HUES6 (cell line): ENCODE measurements around the gene MID1IP1.
A peak's percentile ranks its signal among the peaks of the same experiment; 100 is the strongest.

Experiments used
- H3K27ac ChIP-seq: 2 replicates; pipeline ENCODE4 v1.7.0; 2013; ENCODE audit warnings: low read depth, mild to moderate bottlenecking, low read length, inconsistent platforms
- H3K27me3 ChIP-seq: 2 replicates; pipeline ENCODE4 v1.6.1; 2013; ENCODE audit warnings: low read length; ENCODE audit not compliant: control insufficient read depth, insufficient read depth
- H3K36me3 ChIP-seq: 2 replicates; pipeline ENCODE4 v1.6.1; 2013; ENCODE audit warnings: low read length; ENCODE audit not compliant: control insufficient read depth, insufficient read depth
- H3K4me1 ChIP-seq: 2 replicates; pipeline ENCODE4 v1.6.1; 2013; ENCODE audit warnings: low read length; ENCODE audit not compliant: control insufficient read depth, insufficient read depth
- H3K4me3 ChIP-seq: 2 replicates; pipeline ENCODE4 v1.5.1; 2013; ENCODE audit warnings: low read depth, low read length
- H3K9ac ChIP-seq: one replicate; pipeline ENCODE4 v1.6.1; 2013; ENCODE audit warnings: mild to moderate bottlenecking, low read length
- H3K9me3 ChIP-seq: 2 replicates; pipeline ENCODE4 v1.6.1; 2013; ENCODE audit warnings: low read depth, low read length; ENCODE audit not compliant: control insufficient read depth, insufficient read depth

The MID1IP1 gene

GRCh38 chrX:38800981-38801845 lies at the start of gene MID1IP1:
TSS of gene MID1IP1 (plus strand) at chrX:38801459. CDS start at chrX:38804947, 3,488 bp downstream.
- Histone ChIP-seq H3K4me3 (peak within 1 kb of the TSS; percentile 76), H3K27ac (peak within 1 kb of the TSS; percentile 91), H3K9ac (peak within 1 kb of the TSS; percentile 95)

GRCh38 chrX:38754102-38754790 lies 47.0 kb upstream of the MID1IP1 start:
- Histone ChIP-seq H3K4me3 (no peak overlapping the region), H3K27ac (no peak overlapping the region), H3K9me3 (no peaks in the 10 kb centered on the region)

More at GRCh38 chrX:38800981-38801845, at the start of gene MID1IP1:
- Histone ChIP-seq H3K27me3 (no peaks in the 10 kb centered on the region), H3K4me1 (peaks cover 3% of the 10 kb centered on the region; the same call in 1 of the 2 replicates), H3K36me3 (peaks cover 15% of the 10 kb centered on the region), H3K9me3 (no peaks in the 10 kb centered on the region)

GRCh38 chrX:38754818-38755718 lies 46.2 kb upstream of the MID1IP1 start:
- H3K27ac ChIP-seq: no peak overlapping the region
- peaks cover 19% of the 10 kb centered on the region; the same call in 1 of the 2 replicates for H3K4me1 ChIP-seq
- H3K9me3 ChIP-seq: no peaks in the 10 kb centered on the region
- H3K36me3 ChIP-seq: no peaks in the 10 kb centered on the region
- H3K4me3 ChIP-seq: no peak overlapping the region
- no peak overlapping the region for H3K9ac ChIP-seq
- no peaks in the 10 kb centered on the region for H3K27me3 ChIP-seq

More at GRCh38 chrX:38754102-38754790, 47.0 kb upstream of the MID1IP1 start:
- H3K36me3 ChIP-seq: no peaks in the 10 kb centered on the region
- no peaks in the 10 kb centered on the region for H3K27me3 ChIP-seq
- H3K9ac ChIP-seq: no peak overlapping the region
- H3K4me1 ChIP-seq: peaks cover 19% of the 10 kb centered on the region; the same call in 1 of the 2 replicates

- H3K4me3 ChIP-seq: no peak overlapping the region
- H3K9ac ChIP-seq: no peak overlapping the region
- no peaks in the 10 kb centered on the region for H3K9me3 ChIP-seq
- no peak overlapping the region for H3K27ac ChIP-seq
- no peaks in the 10 kb centered on the region for H3K27me3 ChIP-seq
- H3K4me1 ChIP-seq: no peaks in the 10 kb centered on the region
- H3K36me3 ChIP-seq: no peaks in the 10 kb centered on the region
Measured at GRCh38 chrX:38760883-38761282, 40.4 kb upstream of the MID1IP1 start.

- no peaks in the 10 kb centered on the region for H3K9me3 ChIP-seq
- no peak overlapping the region for H3K27ac ChIP-seq
- H3K9ac ChIP-seq: no peak overlapping the region
- no peaks in the 10 kb centered on the region for H3K36me3 ChIP-seq
- no peaks in the 10 kb centered on the region for H3K4me1 ChIP-seq
- no peak overlapping the region for H3K4me3 ChIP-seq
- H3K27me3 ChIP-seq: no peaks in the 10 kb centered on the region
Measured at GRCh38 chrX:38768079-38768478, 33.2 kb upstream of the MID1IP1 start.

- Histone ChIP-seq H3K9me3 (no peaks in the 10 kb centered on the region), H3K36me3 (no peaks in the 10 kb centered on the region), H3K4me1 (no peaks in the 10 kb centered on the region), H3K9ac (no peak overlapping the region), H3K27ac (no peak overlapping the region), H3K27me3 (no peaks in the 10 kb centered on the region), H3K4me3 (no peak overlapping the region)
Measured at GRCh38 chrX:38770152-38770551, 31.1 kb upstream of the MID1IP1 start.

GRCh38 chrX:38774249-38774648 lies 27.0 kb upstream of the MID1IP1 start:
- H3K27ac ChIP-seq: no peak overlapping the region
- no peak overlapping the region for H3K9ac ChIP-seq
- no peaks in the 10 kb centered on the region for H3K36me3 ChIP-seq
- H3K4me3 ChIP-seq: no peak overlapping the region
- H3K9me3 ChIP-seq: no peaks in the 10 kb centered on the region; the same call in 1 of the 2 replicates
- no peaks in the 10 kb centered on the region for H3K27me3 ChIP-seq
- H3K4me1 ChIP-seq: no peaks in the 10 kb centered on the region

GRCh38 chrX:38796946-38797345 lies 4.3 kb upstream of the MID1IP1 start:
- no peaks in the 10 kb centered on the region for H3K9me3 ChIP-seq
- no peak overlapping the region for H3K4me3 ChIP-seq
- no peaks in the 10 kb centered on the region for H3K27me3 ChIP-seq
- no peaks in the 10 kb centered on the region for H3K36me3 ChIP-seq
- no peak overlapping the region for H3K27ac ChIP-seq
- peaks cover 9% of the 10 kb centered on the region for H3K4me1 ChIP-seq
- no peak overlapping the region for H3K9ac ChIP-seq

GRCh38 chrX:38798956-38799355 lies 2.3 kb upstream of the MID1IP1 start:
- Histone ChIP-seq H3K9me3 (no peaks in the 10 kb centered on the region), H3K9ac (no peak overlapping the region), H3K27me3 (no peaks in the 10 kb centered on the region), H3K4me1 (peaks cover 7% of the 10 kb centered on the region), H3K36me3 (no peaks in the 10 kb centered on the region), H3K4me3 (no peak overlapping the region), H3K27ac (no peak overlapping the region)

- Histone ChIP-seq H3K9ac (no peak overlapping the region), H3K9me3 (no peaks in the 10 kb centered on the region), H3K27ac (no peak overlapping the region), H3K36me3 (peaks cover 4% of the 10 kb centered on the region), H3K27me3 (no peaks in the 10 kb centered on the region), H3K4me3 (no peak overlapping the region), H3K4me1 (peaks cover 3% of the 10 kb centered on the region; the same call in 1 of the 2 replicates)
Measured at GRCh38 chrX:38799995-38800580, 1.2 kb upstream of the MID1IP1 start.
